ENCODE measurements around the gene STOX2.
"Not testable (repeated sequence)": the region's sequence is repeated elsewhere in the genome, so short reads cannot be mapped to it uniquely, and the experiment has no call there.

Gene STOX2

DNA sequence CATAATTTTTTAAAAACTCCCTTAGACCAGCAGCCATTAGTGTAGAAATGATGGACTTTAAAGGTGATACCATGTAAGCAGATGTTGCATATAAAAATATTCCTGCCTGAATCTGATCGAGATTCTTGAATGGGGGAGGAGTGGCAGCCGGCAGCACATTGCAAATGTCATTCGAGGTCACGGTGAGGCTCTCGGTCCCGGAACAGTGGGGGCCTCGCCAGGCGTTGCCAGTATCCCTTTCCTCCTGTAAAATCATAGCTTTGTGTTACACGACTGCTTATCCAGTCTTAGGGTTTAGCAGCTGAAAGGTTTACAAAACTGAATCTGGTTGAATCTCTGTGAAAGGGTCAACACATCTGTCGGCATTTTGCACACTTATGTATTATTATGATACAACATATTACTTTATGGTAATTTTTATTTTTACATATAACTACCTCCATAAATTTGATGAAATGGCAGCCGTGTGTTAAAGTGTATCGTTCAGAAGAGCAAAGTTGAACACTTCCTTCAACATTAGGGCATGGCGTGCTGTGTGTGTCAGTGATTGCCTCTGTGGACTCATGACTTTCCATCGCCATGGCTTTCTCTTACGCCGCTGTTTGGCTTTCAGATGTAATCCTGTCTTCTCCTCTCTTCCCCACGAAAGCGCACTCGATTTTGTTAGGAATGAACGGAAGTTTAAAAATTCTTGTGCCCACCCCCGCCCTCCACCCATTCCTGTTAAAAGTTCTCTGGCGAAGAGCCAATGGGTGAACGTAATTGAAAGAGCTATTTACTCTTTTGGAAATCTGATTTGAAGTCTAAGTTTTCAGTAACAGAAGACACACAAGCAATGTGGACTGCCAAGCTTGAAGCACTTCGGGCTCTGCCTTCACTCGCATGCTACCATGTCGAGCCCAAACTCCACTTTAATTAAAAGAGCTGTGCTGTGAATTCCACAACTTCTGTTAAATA is 114.8 kb downstream of the STOX2 start:
- no peak for DNase-seq (ENCODE audit: low read depth in 2 of 2, low spot score in 1 of 2)

GRCh38 chr4:184021389-184021788 is 116.3 kb downstream of the STOX2 start:
- DNase-seq (ENCODE audit: low read depth in 2 of 2, low spot score in 1 of 2) = no peak

DNA sequence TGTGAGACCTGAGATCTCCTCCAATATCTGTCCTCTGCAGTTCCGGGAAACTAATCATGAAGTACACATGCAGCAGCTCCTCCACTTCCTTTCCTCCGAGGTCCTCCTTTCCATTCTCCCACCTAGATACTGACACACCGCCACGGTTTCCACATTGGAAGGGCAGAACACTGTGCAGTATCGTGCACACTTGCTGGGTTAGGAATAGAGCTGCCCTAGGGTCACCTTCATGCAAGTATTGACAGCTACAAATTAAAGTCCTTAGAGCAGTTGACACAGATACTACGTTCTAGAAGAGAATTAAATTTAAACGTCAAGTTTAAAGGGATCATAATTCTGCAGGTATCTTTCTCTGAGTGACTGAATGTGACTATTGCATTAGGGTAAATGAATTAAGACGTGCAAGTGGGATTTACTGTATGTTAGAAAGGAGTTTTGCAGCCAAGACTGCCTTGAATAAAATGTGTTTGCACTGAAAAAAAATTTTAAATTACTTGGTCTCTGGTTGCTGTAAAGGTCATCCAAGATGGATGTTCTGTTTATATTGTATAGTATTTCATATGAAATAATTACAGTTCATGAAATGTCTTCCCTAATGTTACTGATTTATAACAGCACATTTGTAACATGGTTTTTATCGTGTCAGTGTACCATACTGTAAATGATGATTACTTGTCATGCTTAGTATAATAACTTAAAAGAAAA is 117.7 kb downstream of the STOX2 start:
- DNase-seq (ENCODE audit: low read depth in 2 of 2, low spot score in 1 of 2) = no peak

DNA sequence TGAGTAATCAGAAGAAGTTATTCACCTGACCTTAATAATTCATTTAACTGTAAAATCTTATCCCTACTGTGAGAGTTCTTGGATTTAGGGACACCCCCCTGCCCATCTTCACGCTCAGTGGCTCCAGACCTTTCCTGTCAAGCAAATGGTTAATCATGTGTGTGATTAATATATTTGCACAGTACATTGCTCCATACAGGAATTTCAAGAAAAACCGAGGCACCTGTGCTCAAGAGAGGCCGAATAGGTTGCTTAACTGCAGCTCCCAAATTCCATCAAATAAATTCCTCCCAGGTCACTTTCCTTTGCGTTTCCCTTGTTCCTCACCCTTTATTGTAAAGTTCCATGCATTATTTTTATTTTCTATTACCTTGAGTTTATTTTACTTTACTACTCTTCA is 119.5 kb downstream of the STOX2 start:
- no peak for DNase-seq (ENCODE audit: low read depth in 2 of 2, low spot score in 1 of 2)

DNA sequence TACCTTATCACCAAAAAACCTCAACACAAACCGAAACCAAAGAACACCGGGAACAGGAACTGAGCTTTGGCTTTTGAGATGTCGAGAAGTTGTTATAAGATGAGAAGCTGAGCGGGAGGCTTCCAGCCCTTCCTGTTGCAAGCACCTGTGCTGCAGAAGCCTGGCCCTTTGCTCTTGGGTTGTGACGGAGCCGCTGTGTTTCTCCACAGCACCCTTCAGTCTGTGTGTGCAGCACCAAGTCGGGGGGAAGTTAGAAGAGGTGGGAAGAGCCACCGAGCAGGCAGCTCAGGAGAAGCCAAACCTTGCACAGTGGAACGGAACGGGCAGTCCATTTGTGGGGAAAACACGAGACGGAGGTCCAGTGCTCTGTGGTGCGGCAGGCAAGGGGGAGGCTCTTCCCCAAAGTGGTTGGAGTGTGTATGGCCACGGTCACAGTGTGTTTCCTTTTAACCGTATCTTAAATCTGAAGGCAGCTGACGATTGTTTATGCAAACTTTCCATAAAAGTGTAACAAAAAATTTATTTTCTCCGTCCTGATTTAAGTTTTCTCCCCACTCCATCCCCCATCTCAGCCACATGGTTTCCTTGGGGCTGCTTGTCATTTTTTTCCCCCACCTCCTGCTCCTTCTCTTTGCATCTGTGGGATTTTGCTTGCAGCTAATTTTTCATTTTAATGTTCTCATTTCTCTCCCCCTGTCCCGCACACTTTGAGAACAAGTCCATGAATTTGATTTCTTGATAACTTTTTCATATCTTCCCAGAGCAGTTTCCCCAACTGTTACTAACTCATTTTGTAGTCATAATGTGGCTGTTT is 123.7 kb downstream of the STOX2 start:
- no peak for DNase-seq (ENCODE audit: low read depth in 2 of 2, low spot score in 1 of 2)

GRCh38 chr4:184030036-184030435 is 124.9 kb downstream of the STOX2 start:
- no peak for DNase-seq (ENCODE audit: low read depth in 2 of 2, low spot score in 1 of 2)

GRCh38 chr4:184030764-184031163 is 125.7 kb downstream of the STOX2 start:
- DNase-seq (ENCODE audit: low read depth in 2 of 2, low spot score in 1 of 2) = no peak

GRCh38 chr4:184032091-184032490 is 127.0 kb downstream of the STOX2 start:
- no peak for DNase-seq (ENCODE audit: low read depth in 2 of 2, low spot score in 1 of 2)

DNA sequence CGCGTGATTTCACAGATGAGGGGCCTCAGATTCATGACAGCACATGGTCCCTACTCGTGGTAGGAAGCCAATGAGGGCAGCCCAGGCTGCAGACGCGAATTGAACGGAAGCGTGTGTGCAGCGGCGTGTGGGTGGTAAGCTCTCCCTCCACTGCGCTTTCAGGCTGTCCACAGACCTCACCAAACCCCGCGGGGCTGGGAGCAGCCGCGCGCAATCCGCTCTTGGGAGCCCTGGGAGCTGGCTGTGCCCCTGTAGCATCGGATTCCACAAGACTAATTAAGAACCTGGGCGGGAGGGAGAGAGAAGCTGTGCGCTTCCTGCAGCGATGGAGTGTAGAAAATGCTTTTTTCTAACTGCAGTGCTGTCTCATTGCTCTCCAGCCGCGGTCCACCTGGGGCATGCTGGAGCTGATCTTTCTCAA is 134.9 kb downstream of the STOX2 start:
- DNase-seq (ENCODE audit: low read depth in 2 of 2, low spot score in 1 of 2) = no peak

DNA sequence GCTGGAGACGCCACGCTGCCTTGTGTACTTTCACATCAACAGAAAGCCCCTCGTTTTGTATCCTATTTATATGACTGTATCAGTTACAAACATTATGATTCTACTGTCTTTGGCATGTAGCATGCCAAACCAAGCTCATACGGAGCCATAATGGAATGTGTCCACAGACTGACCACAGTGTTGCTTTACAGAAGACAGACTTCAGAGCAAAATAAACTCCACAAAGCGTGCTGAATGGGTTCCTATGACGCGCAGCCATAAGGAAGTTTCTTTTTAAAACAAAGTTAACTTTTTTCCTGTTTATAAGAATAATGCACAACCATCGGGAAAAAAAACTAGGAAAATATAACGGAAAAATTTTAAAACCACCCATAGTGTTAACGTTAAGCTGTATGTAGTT is 136.0 kb downstream of the STOX2 start:
- no peak for DNase-seq (ENCODE audit: low read depth in 2 of 2, low spot score in 1 of 2)

GRCh38 chr4:184046148-184046547 is 141.0 kb downstream of the STOX2 start:
- no peak for DNase-seq (ENCODE audit: low read depth in 2 of 2, low spot score in 1 of 2)

- not testable (repeated sequence) for DNase-seq (ENCODE audit: low read depth in 2 of 2, low spot score in 1 of 2)
Observed at GRCh38 chr4:184051262-184051661, 146.2 kb downstream of the STOX2 start.

- no peak for DNase-seq (ENCODE audit: low read depth in 2 of 2, low spot score in 1 of 2)
Observed at GRCh38 chr4:184052616-184053015, 147.5 kb downstream of the STOX2 start.

DNA sequence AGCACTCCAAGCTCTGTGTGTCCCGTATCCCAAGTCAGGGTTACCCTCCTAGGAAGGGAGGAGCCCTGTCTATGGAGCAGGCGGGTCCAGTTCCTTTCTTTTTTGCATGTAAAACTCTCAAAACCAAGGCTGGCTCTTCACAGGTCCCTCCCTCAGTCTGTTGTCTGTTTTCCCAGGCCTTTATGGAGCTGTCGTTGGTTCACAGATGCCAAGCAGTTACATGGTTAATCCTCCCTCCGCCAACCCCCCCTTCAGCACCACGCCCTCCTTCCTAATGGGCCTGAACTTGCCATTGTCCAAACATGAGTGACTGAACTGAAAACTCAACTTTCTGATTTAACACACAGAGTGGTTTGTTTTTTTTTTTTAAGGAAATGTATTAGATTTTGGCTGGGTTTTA is 148.3 kb downstream of the STOX2 start:
- DNase-seq (ENCODE audit: low read depth in 2 of 2, low spot score in 1 of 2) = no peak

DNA sequence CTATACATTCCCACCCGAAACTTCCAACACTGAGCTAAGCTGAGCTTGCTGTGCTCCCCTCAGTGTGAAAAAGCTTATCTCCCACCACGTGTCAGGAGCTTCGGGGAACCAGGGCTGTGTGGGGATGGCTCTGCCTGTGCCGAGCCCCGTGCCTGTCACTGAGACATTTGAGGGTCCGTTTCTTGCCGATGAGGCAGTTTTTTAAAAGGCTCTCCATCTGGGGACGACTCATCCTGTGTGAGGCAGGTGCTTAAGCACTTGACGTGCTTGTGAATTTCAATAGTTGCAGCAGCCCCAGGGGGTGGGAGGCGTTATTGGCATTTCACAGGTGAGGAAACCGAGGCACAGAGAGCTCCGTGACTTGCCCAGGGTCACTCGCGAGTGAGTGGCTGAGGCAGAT is 151.8 kb downstream of the STOX2 start:
- DNase-seq (ENCODE audit: low read depth in 2 of 2, low spot score in 1 of 2) = no peak

GRCh38 chr4:184058026-184058425 is 152.9 kb downstream of the STOX2 start:
- no peak for DNase-seq (ENCODE audit: low read depth in 2 of 2, low spot score in 1 of 2)

DNA sequence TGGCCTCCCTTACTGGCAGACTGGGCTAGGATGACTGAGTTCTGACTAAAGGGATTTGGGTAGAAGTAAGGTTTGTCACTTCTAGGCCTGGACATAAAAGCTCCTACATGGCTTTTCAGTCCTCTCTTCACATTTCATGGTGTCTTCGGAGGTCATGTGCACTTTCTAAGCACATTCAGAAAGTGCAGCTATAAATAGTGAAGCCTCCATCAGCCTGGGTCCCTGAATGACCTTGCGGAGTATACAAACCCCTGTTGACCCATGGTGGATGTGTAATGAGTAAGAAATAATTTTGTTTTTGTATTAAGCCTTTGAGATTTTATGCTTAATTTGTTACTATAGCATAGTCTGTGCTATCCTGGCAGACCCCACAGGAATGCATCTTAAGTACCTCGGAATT is 154.0 kb downstream of the STOX2 start:
- no peak for DNase-seq (ENCODE audit: low read depth in 2 of 2, low spot score in 1 of 2)

- no peak for DNase-seq (ENCODE audit: low read depth in 2 of 2, low spot score in 1 of 2)
Observed at GRCh38 chr4:184061582-184061981, 156.5 kb downstream of the STOX2 start.

DNA sequence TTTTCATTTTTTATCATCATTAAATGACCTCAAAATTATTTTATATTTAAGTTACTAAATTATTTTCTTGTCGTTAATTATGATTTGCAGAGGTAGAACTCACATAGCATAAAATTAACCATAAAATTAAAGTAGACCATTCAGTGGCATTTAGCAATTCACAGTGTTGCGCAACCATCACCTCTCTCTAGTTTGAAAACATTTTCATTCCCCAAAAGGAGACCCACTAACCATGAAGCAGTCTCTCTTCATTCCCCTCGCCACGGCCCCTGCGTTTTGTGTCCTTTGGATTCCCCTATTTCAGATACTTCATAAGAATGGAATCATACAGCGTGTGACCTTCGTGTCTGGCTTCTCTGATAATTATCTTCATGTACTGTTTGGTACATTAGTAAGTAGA is 157.7 kb downstream of the STOX2 start:
- DNase-seq (ENCODE audit: low read depth in 2 of 2, low spot score in 1 of 2) = no peak

DNA sequence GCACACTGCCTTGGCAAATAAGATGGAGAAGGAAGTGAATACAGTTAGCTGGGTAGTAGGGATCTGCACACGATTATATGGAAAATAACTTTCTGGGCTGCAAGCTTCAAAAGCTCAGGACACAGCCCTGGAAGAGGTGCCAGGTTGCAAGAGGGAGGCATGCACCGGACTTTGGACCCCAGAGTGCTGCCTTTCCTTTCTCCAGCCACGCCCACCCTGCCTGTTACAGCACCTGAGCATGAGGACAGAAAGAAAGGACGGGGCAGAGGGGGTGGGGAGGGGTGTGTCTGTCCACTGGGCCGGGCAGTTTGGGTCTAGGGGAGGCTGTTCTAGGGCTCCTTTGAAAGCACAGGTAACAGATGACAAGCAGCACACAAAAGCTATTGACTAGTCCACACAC is 159.8 kb downstream of the STOX2 start:
- no peak for DNase-seq (ENCODE audit: low read depth in 2 of 2, low spot score in 1 of 2)

GRCh38 chr4:184066584-184067300 is 161.6 kb downstream of the STOX2 start:
- DNase-seq (ENCODE audit: low read depth in 2 of 2, low spot score in 1 of 2) = no peak

Measured in stimulated activated CD8-positive, alpha-beta memory T cell treated with anti-CD3 and anti-CD28 coated beads, Interleukin-4, amount 100 ng/mL, for 4 hours (primary cell).